GM12878 (cell line): ENCODE data around the gene SYNGAP1. TPM values are rescaled to one million over a fixed set of nuclear protein-coding genes. Genes with fewer than 3 reads are reported as not detected.

ENCODE experiments used
- ATAC-seq: fragments of 200-7000 bp; cut with Tn5 transposase; 3 replicates; pipeline ENCODE4 v1.9.1; 2020; ENCODE audit warnings: mild to moderate bottlenecking, moderate library complexity
- BruUV-seq: library from RNA; stranded (reverse); fragments of 400-500 nt; replicated peaks from 2 replicates; lab custom pipeline; 2021; lab: Mats Ljungman, UMichigan
- CTCF ChIA-PET: fragments of 300-600 bp; sonication (Branson Sonifier 250); formaldehyde crosslinking; extraction: SDS; loops from one replicate; lab custom pipeline; 2021; ENCODE audit warnings: inconsistent platforms; lab: Yijun Ruan, JAX
- POLR2A ChIA-PET: fragments of 350-600 bp; formaldehyde crosslinking; extraction: SDS; loops from one replicate; lab custom pipeline; 2021; ENCODE audit warnings: inconsistent platforms; lab: Charles Lee
- RAD21 ChIA-PET: fragments of 300-600 bp; sonication (Branson Sonifier 250); formaldehyde crosslinking; loops from one replicate; lab custom pipeline; 2023; ENCODE audit warnings: antibody characterized with exemption; ENCODE audit not compliant: unreplicated experiment; lab: Charles Lee
- SMC1A ChIA-PET: fragments of 300-600 bp; sonication (Branson Sonifier 250); formaldehyde crosslinking; loops from one replicate; lab custom pipeline; 2023; ENCODE audit not compliant: unreplicated experiment, uncharacterized antibody; lab: Charles Lee
- DNase-seq: peaks from one replicate; pipeline ENCODE4 v3.0.0-alpha.2; 2011; ENCODE audit warnings: low read depth, low spot score
- FAIRE-seq: peaks from 3 replicates; lab custom pipeline; 2011; peaks lifted over from hg19 to GRCh38; lab: Jason Lieb, UNC
- H2AFZ ChIP-seq: 2 replicates; pipeline ENCODE4 v1.6.0; 2011; ENCODE audit warnings: low read depth, low read length, control low read depth; ENCODE audit not compliant: control insufficient read depth
- H3K27ac ChIP-seq: 2 replicates; pipeline ENCODE4 v1.5.1; 2011; ENCODE audit warnings: control low read depth; ENCODE audit not compliant: control insufficient read depth, insufficient read depth
- H3K27me3 ChIP-seq, 2 experiments: replicated peaks in 1 of 2; 2 replicates each; pipeline versions ENCODE4 v1.6.0 to v1.6.1; 2011; ENCODE audit warnings: low read length in 1 of 2; ENCODE audit not compliant: control insufficient read depth in 2 of 2, insufficient read depth in 2 of 2
- H3K36me3 ChIP-seq, 2 experiments: 2 replicates each; pipeline ENCODE4 v1.5.1; 2011; ENCODE audit warnings: low read length in 1 of 2; ENCODE audit not compliant: control insufficient read depth in 2 of 2, insufficient read depth in 2 of 2
- H3K4me1 ChIP-seq: 2 replicates; pipeline ENCODE4 v1.6.1; 2011; ENCODE audit warnings: mild to moderate bottlenecking, low read length, moderate library complexity, mixed read lengths; ENCODE audit not compliant: control insufficient read depth, insufficient read depth
- H3K4me2 ChIP-seq: 2 replicates; pipeline ENCODE4 v1.6.0; 2011; ENCODE audit warnings: control low read depth; ENCODE audit not compliant: control insufficient read depth, insufficient read depth
- H3K4me3 ChIP-seq: fragments of 200-600 bp; sonication (generic); 2 replicates; pipeline ENCODE4 v1.5.1; 2016
- H3K79me2 ChIP-seq: 2 replicates; pipeline ENCODE4 v1.6.0; 2011; ENCODE audit warnings: low read length; ENCODE audit not compliant: control insufficient read depth, insufficient read depth
- H3K9ac ChIP-seq: 2 replicates; pipeline ENCODE4 v1.8.0; 2011; ENCODE audit warnings: low read length, control low read depth, mixed read lengths; ENCODE audit not compliant: control insufficient read depth, insufficient read depth
- H3K9me3 ChIP-seq: replicated peaks from 3 replicates; pipeline ENCODE4 v1.5.1; 2011; ENCODE audit warnings: mild to moderate bottlenecking, low read length; ENCODE audit not compliant: control insufficient read depth, insufficient read depth
- H4K20me1 ChIP-seq: 2 replicates; pipeline ENCODE4 v1.6.0; 2011; ENCODE audit not compliant: control insufficient read depth, insufficient read depth
- BACH1 ChIP-seq: fragments of 450-650 bp; IDR thresholded peaks from 2 replicates; pipeline ENCODE4 v1.6.1; 2017; ENCODE audit warnings: mild to moderate bottlenecking, borderline replicate concordance
- CBFB ChIP-seq: IDR thresholded peaks from 2 replicates; pipeline ENCODE4 v1.6.1; 2016; ENCODE audit warnings: antibody characterized with exemption, low read depth
- CREM ChIP-seq: IDR thresholded peaks from 2 replicates; pipeline ENCODE4 v1.6.1; 2014; ENCODE audit warnings: antibody characterized with exemption, low read depth
- FOS ChIP-seq: IDR thresholded peaks from 3 replicates; pipeline ENCODE4 v1.6.1; 2011; ENCODE audit warnings: borderline replicate concordance; ENCODE audit not compliant: insufficient read length; ENCODE audit errors: extremely low read depth
- HDAC2 ChIP-seq: fragments of 200-600 bp; sonication (generic); IDR thresholded peaks from 2 replicates; pipeline ENCODE4 v1.6.1; 2017
- SIX5 ChIP-seq: IDR thresholded peaks from 2 replicates; pipeline ENCODE4 v1.6.1; 2011; ENCODE audit warnings: mild to moderate bottlenecking, low read depth, low read length, moderate library complexity; ENCODE audit not compliant: severe bottlenecking
- SREBF1 ChIP-seq: IDR thresholded peaks from 2 replicates; pipeline ENCODE4 v1.6.1; 2012; ENCODE audit warnings: mild to moderate bottlenecking, low read length
- WGBS: methylation state at CpG from one replicate; pipeline ENCODE4 v1.1.6; 2016; ENCODE audit warnings: low lambda C conversion rate; ENCODE audit not compliant: insufficient replicate concordance, insufficient coverage; ENCODE audit errors: missing lambda C conversion rate; 5-methylcytosine and 5-hydroxymethylcytosine counted together
- in situ Hi-C: fragments of 300-500 bp; cut with MboI; formaldehyde crosslinking; loops from 9 replicates; pipeline ENCODE4 v1.14.3; 2018; ENCODE audit warnings: mixed read lengths
- intact Hi-C: fragments of 100-400 bp; cut with micrococcal nuclease; formaldehyde crosslinking; loops from one replicate; pipeline ENCODE4 v1.14.2; 2022; ENCODE audit not compliant: unreplicated experiment
- polyA plus RNA-seq, 11 experiments: library from polyadenylated mRNA; depleted of rRNA in 4 of 11; unstranded in 6 of 11; stranded (reverse) in 5 of 11; fragments of >200 nt; fragmentation: Nextera tagmentation in 4 of 11; fragmentation: Illumina TruSeq in 1 of 11; extraction: Ambion mirVana in 4 of 11; extraction: Trizol in 1 of 11; gene quantifications; 1 replicate in 1 of 11; 2 replicates in 10 of 11; pipeline versions ENCODE4 v1.2.1 to v1.2.3, GENCODE V29; 2011 to 2016; ENCODE audit warnings: inconsistent platforms in 2 of 11, missing spikeins in 2 of 11, low read depth in 1 of 11
- total RNA-seq, 4 experiments: library from RNA; depleted of rRNA in 3 of 4; stranded (reverse); fragments of >200 nt in 3 of 4; fragmentation: Illumina TruSeq in 1 of 4; extraction: Trizol in 1 of 4; gene quantifications; 2 replicates each; pipeline versions ENCODE4 v1.2.1 to v1.2.3, GENCODE V29; 2013 to 2021

The SYNGAP1 gene
- total and polyA plus RNA-seq, 10 of the 15 experiments (the other 5 are each of a cell fraction or from before 2014, with no cell fraction given): 0.05 to 9.2 (median 1.2) TPM

DNA sequence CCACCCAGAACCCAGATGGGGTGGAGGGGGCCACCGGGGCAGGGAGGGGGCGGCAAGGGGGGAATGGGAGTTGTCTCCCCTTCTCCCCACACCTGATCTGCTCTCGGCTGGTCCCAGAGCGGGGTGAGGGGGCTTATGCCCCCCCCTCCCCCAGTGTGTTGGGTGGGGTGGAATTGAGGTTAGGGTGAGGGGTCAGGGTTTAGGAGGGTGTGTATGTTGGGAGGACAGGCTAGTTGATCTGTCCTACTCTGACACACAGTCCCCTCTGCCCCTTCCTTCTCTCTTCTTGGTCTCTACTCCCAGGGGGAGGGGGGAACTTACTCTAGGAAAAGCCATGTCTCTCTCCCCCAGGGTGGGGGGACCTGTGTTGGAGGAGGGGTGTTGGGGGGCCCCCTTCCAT lies 32.6 kb downstream of the SYNGAP1 start:
- no peak overlapping the region for H3K9ac ChIP-seq
- no peaks in the 10 kb centered on the region for H4K20me1 ChIP-seq
- H2AFZ ChIP-seq: no peak overlapping the region
- POLR2A ChIA-PET: interaction anchor here (0.6 kb wide), 1 partner anchor 11 kb away, joined by 6 read pairs; no protein-coding TSS in a partner anchor
- CTCF ChIA-PET: no interaction called here
- peaks cover 17% of the 10 kb centered on the region for H3K79me2 ChIP-seq
- intact Hi-C loops (no loop called here), in situ Hi-C loops (no loop called here)
- H3K27ac ChIP-seq: no peak overlapping the region
- peaks cover 3% of the 10 kb centered on the region; the same call in 1 of the 2 replicates for H3K4me1 ChIP-seq
- H3K9me3 ChIP-seq: no peaks in the 10 kb centered on the region
- FAIRE-seq (no peak), ATAC-seq (no peak), DNase-seq (no peak)
- no peaks in the 10 kb centered on the region; a peak in 1 of 4 replicates for H3K36me3 ChIP-seq
- TF ChIP-seq SREBF1 (no peak), FOS (no peak), HDAC2 (no peak), SIX5 (no peak), BACH1 (no peak), CBFB (no peak), CREM (no peak)
- 100% methylated on average over 4 of the region's 4 CpGs for WGBS
- no TSS peak for BruUV-seq
- no peaks in the 10 kb centered on the region for H3K27me3 ChIP-seq
- SMC1A ChIA-PET: no interaction called here
- RAD21 ChIA-PET: no interaction called here
- no peak overlapping the region for H3K4me2 ChIP-seq
- H3K4me3 ChIP-seq: no peak overlapping the region
